Neutrophil (primary cell): ENCODE data around the gene JAK1.
"Not testable (repeated sequence)": the region's sequence is repeated elsewhere in the genome, so short reads cannot be mapped to it uniquely, and the experiment has no call there.

Source experiments
- H3K27ac ChIP-seq: fragments of 200-600 bp; sonication (generic); 2 replicates; pipeline ENCODE4 v1.5.1; 2016; ENCODE audit warnings: mild to moderate bottlenecking, moderate library complexity
- H3K27me3 ChIP-seq: fragments of 200-600 bp; sonication (generic); 2 replicates; pipeline ENCODE4 v1.6.0; 2016; ENCODE audit warnings: mild to moderate bottlenecking
- H3K36me3 ChIP-seq: fragments of 200-600 bp; sonication (generic); 2 replicates; pipeline ENCODE4 v1.5.1; 2017
- H3K4me1 ChIP-seq, 2 experiments: fragments of 200-600 bp in 1 of 2; sonication (generic) in 1 of 2; 1 replicate in 1 of 2; 2 replicates in 1 of 2; pipeline versions ENCODE4 v1.5.1 to v1.6.1; 2013 to 2016; ENCODE audit warnings: low read depth in 1 of 2, low read length in 1 of 2, mild to moderate bottlenecking in 1 of 2, moderate library complexity in 1 of 2; ENCODE audit not compliant: control insufficient read depth in 1 of 2, insufficient read depth in 1 of 2
- H3K4me3 ChIP-seq, 2 experiments: fragments of 200-600 bp in 1 of 2; sonication (generic) in 1 of 2; 1 replicate in 1 of 2; 2 replicates in 1 of 2; pipeline ENCODE4 v1.5.1; 2013 to 2016; ENCODE audit warnings: low read depth in 1 of 2, low read length in 1 of 2, mild to moderate bottlenecking in 1 of 2, moderate library complexity in 1 of 2
- H3K9me3 ChIP-seq: fragments of 200-600 bp; sonication (generic); 2 replicates; pipeline ENCODE4 v1.5.1; 2016
- TF ChIP-seq, protein P1 (sequence below): fragments of 200-600 bp; sonication (generic); IDR thresholded peaks from 2 replicates; pipeline ENCODE4 v1.5.1; 2016; ENCODE audit warnings: antibody characterized with exemption

Gene JAK1

DNA sequence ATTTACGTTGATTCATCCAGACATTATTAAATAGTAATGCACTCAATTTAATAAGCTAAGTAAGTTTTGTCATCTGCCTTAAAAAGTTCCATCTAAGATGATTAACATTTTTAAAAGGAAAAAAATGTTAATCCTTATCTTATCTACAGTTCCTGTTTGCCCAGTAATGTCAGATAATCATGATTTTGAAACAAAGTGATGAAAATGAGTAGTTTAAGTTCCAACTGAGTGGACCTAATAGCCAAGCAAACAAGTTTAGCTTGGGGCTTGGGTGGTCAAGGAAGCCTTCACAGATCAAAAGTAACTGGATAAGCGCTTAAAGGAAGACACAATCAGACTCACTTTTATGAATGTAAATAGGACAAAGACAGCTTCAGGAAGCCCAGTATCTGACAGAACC is 40.5 kb upstream of the JAK1 start:
- Histone ChIP-seq H3K36me3 (peaks cover 5% of the 10 kb centered on the region), H3K4me1 (peaks cover 15 to 31% of the 10 kb centered on the region in 2 experiments), H3K9me3 (no peaks in the 10 kb centered on the region), H3K4me3 (no peak overlapping the region), H3K27ac (no peak overlapping the region), H3K27me3 (peaks cover 38% of the 10 kb centered on the region)
- TF ChIP-seq, protein P1, sequence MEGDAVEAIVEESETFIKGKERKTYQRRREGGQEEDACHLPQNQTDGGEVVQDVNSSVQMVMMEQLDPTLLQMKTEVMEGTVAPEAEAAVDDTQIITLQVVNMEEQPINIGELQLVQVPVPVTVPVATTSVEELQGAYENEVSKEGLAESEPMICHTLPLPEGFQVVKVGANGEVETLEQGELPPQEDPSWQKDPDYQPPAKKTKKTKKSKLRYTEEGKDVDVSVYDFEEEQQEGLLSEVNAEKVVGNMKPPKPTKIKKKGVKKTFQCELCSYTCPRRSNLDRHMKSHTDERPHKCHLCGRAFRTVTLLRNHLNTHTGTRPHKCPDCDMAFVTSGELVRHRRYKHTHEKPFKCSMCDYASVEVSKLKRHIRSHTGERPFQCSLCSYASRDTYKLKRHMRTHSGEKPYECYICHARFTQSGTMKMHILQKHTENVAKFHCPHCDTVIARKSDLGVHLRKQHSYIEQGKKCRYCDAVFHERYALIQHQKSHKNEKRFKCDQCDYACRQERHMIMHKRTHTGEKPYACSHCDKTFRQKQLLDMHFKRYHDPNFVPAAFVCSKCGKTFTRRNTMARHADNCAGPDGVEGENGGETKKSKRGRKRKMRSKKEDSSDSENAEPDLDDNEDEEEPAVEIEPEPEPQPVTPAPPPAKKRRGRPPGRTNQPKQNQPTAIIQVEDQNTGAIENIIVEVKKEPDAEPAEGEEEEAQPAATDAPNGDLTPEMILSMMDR = no peak

DNA sequence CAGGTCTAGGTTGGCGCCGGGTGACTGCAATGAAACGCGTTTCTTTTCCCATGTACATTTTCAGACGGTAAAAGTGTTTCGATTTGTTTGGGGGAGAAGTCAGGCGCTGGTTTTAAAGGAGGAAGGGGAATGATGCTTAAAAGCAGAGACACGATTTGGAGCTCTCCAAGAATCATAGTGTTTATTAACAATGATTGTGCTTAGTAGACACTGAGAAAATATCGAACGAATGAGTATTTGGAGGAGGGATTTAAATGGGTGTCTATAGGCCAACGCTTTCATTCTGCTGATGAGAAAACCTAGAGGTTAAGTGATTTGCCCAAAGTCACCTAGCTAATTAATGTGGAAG is 36.9 kb upstream of the JAK1 start:
- H3K4me1 ChIP-seq = peaks cover 19 to 27% of the 10 kb centered on the region in 2 experiments
- TF ChIP-seq, protein P1 = no peak
- peak overlapping the region; percentile 38 for H3K27ac ChIP-seq
- H3K27me3 ChIP-seq = peaks cover 53% of the 10 kb centered on the region
- peaks cover 9% of the 10 kb centered on the region for H3K36me3 ChIP-seq
- H3K9me3 ChIP-seq = no peaks in the 10 kb centered on the region
- H3K4me3 ChIP-seq = peak overlapping the region; percentile 52 to 59

- Histone ChIP-seq H3K9me3 (no peaks in the 10 kb centered on the region), H3K4me1 (peaks cover 18 to 27% of the 10 kb centered on the region in 2 experiments), H3K36me3 (peaks cover 9% of the 10 kb centered on the region), H3K27me3 (peaks cover 53% of the 10 kb centered on the region), H3K27ac (peak overlapping the region; percentile 38), H3K4me3 (peak overlapping the region; percentile 52 to 59)
- TF ChIP-seq, protein P1 = no peak
These were observed 36.4 kb upstream of the JAK1 start for GRCh38 chr1:65002508-65003315.

DNA sequence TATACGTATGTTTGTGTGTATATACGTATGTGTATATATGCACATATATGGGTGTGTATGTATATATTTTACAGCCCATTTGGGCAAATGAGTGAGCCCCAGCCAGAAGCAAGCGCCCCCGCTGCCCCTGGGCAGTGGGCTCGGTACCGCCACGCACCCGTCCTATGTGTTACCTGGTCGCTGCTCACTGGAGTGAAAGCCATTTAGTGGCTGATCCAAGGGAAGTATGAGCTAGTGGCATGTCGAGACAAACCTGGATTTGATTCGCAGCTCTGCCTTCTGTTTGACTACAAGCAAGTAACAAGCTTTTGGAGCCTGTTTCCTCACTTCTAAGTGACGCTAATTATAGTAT is 35.8 kb upstream of the JAK1 start:
- Histone ChIP-seq H3K4me1 (peaks cover 18 to 27% of the 10 kb centered on the region in 2 experiments), H3K27ac (peak overlapping the region; percentile 5), H3K36me3 (peaks cover 9% of the 10 kb centered on the region), H3K9me3 (no peaks in the 10 kb centered on the region), H3K27me3 (peaks cover 53% of the 10 kb centered on the region), H3K4me3 (peak overlapping the region; percentile 52 to 59)
- TF ChIP-seq, protein P1 = no peak

GRCh38 chr1:65001231-65001792 is 35.0 kb upstream of the JAK1 start:
- TF ChIP-seq, protein P1 = no peak
- Histone ChIP-seq H3K36me3 (peaks cover 9% of the 10 kb centered on the region), H3K4me3 (no peak overlapping the region), H3K9me3 (no peaks in the 10 kb centered on the region), H3K27ac (no peak overlapping the region), H3K4me1 (peaks cover 18 to 27% of the 10 kb centered on the region in 2 experiments), H3K27me3 (peaks cover 53% of the 10 kb centered on the region)

GRCh38 chr1:64998425-64998948 is 32.1 kb upstream of the JAK1 start:
- not testable (repeated sequence) for H3K27ac ChIP-seq, H3K4me3 ChIP-seq, H3K36me3 ChIP-seq, H3K9me3 ChIP-seq
- H3K4me1 ChIP-seq = peaks cover 18 to 27% of the 10 kb centered on the region in 2 experiments
- H3K27me3 ChIP-seq = peaks cover 32% of the 10 kb centered on the region
